A549 treated with GW870086 at 1 μM for 4 hours (cell line): ENCODE results near the gene SPCS2. TPM values are rescaled to one million over a fixed set of nuclear protein-coding genes. Genes with fewer than 3 reads are reported as not detected.

Experiments used
- total RNA-seq: library from RNA; stranded (reverse); fragments of 200-300 nt; extraction: Qiagen RNA extraction; gene quantifications from 5 replicates; pipeline ENCODE4 v1.2.3, GENCODE V29; 2022; ENCODE audit warnings: low read depth

SPCS2 gene
- 232 to 294 TPM (median 239 TPM) in 5 replicates for total RNA-seq

GRCh38 chr11:74948898-74949752 is at the start of gene SPCS2, which contains the start of gene XRRA1:
TSS of gene SPCS2 (plus strand) at chr11:74949266. CDS start at chr11:74949286, 20 bp downstream.
TSS of gene XRRA1 (minus strand) at chr11:74949091. CDS start at chr11:74940878, 8,213 bp downstream.

GRCh38 chr11:74988541-74989259 is 39.6 kb downstream of the SPCS2 start, which contains the start of gene NEU3:
TSS of gene NEU3 (plus strand) at chr11:74988933. CDS start at chr11:74989061, 128 bp downstream.

Other genes starting within 250 kb of the SPCS2 start
- 2.9 to 4.8 TPM (median 4.2 TPM) in 5 replicates for gene CHRDL2, start 217.8 kb upstream of the SPCS2 start, total RNA-seq
- 4.0 to 5.5 TPM (median 5.1 TPM) in 5 replicates for gene RNF169, start 200.4 kb upstream of the SPCS2 start, total RNA-seq
- 4.4 to 6.1 TPM (median 5.4 TPM) in 5 replicates for gene XRRA1, start 175 bp upstream of the SPCS2 start, total RNA-seq
- gene NEU3, start 39.7 kb downstream of the SPCS2 start, total RNA-seq: 2.5 to 4.6 TPM (median 4.2 TPM) in 5 replicates
- gene OR2AT4, start 147.6 kb downstream of the SPCS2 start, total RNA-seq: not detected in 5 replicates
- 2.9 to 4.5 TPM (median 3.1 TPM) in 5 replicates for gene SLCO2B1, start 201.8 kb downstream of the SPCS2 start, total RNA-seq